B cell (primary cell): ENCODE data around the gene NELFE.

Source experiments
- EZH2 ChIP-seq: IDR thresholded peaks from 2 replicates; pipeline ENCODE4 v1.6.1; 2012; ENCODE audit warnings: borderline replicate concordance, low read depth, mild to moderate bottlenecking, moderate library complexity, low read length; ENCODE audit not compliant: insufficient read depth, poor library complexity, severe bottlenecking
- TF ChIP-seq, protein P1 (sequence below): fragments of 200-600 bp; IDR thresholded peaks from one replicate; pipeline ENCODE4 v1.8.0; 2022; ENCODE audit warnings: antibody characterized with exemption, mild to moderate bottlenecking

DNA sequence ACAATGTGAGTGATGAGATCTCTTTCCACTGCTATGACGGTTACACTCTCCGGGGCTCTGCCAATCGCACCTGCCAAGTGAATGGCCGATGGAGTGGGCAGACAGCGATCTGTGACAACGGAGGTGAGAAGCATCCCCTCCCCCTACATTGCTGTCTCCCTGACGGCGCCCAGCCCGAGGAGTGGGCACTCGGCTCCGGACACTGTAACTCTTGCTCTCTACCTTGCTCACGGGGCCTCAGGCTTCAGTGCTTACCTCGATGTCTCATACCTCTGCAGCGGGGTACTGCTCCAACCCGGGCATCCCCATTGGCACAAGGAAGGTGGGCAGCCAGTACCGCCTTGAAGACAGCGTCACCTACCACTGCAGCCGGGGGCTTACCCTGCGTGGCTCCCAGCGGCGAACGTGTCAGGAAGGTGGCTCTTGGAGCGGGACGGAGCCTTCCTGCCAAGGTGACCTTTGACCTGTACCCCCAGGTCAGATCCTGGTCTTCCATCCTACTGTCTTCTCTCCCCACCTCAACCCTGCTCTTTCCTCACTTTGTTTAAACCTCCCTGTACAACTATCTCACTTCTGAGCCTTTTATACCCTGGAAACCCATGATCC, 11.6 kb downstream of the NELFE start:
- TF ChIP-seq EZH2 = no peak
- TF ChIP-seq, protein P1, sequence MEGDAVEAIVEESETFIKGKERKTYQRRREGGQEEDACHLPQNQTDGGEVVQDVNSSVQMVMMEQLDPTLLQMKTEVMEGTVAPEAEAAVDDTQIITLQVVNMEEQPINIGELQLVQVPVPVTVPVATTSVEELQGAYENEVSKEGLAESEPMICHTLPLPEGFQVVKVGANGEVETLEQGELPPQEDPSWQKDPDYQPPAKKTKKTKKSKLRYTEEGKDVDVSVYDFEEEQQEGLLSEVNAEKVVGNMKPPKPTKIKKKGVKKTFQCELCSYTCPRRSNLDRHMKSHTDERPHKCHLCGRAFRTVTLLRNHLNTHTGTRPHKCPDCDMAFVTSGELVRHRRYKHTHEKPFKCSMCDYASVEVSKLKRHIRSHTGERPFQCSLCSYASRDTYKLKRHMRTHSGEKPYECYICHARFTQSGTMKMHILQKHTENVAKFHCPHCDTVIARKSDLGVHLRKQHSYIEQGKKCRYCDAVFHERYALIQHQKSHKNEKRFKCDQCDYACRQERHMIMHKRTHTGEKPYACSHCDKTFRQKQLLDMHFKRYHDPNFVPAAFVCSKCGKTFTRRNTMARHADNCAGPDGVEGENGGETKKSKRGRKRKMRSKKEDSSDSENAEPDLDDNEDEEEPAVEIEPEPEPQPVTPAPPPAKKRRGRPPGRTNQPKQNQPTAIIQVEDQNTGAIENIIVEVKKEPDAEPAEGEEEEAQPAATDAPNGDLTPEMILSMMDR = no peak
